ENCODE measurements around the gene SYNE1.
A peak's percentile ranks its signal among the peaks of the same experiment; 100 is the strongest.

SYNE1 gene

GRCh38 chr6:152420696-152421095 is 216.5 kb downstream of the SYNE1 start:
- FAIRE-seq, result no peak

GRCh38 chr6:152418551-152418950 is 218.6 kb downstream of the SYNE1 start:
- FAIRE-seq, result no peak

- FAIRE-seq, result no peak
These were observed 220.5 kb downstream of the SYNE1 start for GRCh38 chr6:152416652-152417051.

GRCh38 chr6:152404936-152405595 is 232.1 kb downstream of the SYNE1 start:
- no peak for FAIRE-seq

GRCh38 chr6:152404086-152404857 is 232.9 kb downstream of the SYNE1 start:
- FAIRE-seq, result no peak

- no peak for FAIRE-seq
These were observed 234.4 kb downstream of the SYNE1 start for GRCh38 chr6:152402791-152403190.

GRCh38 chr6:152401978-152402377 is 235.2 kb downstream of the SYNE1 start:
- no peak for FAIRE-seq

- no peak for FAIRE-seq
These were observed 237.8 kb downstream of the SYNE1 start for GRCh38 chr6:152399399-152399798.

- FAIRE-seq, result no peak
These were observed 238.2 kb downstream of the SYNE1 start for GRCh38 chr6:152398993-152399392.

GRCh38 chr6:152398316-152398715 is 238.8 kb downstream of the SYNE1 start:
- no peak for FAIRE-seq

- no peak for FAIRE-seq
These were observed 242.9 kb downstream of the SYNE1 start for GRCh38 chr6:152394303-152394702.

- FAIRE-seq, result no peak
These were observed 245.8 kb downstream of the SYNE1 start for GRCh38 chr6:152391179-152391880.

- FAIRE-seq, result no peak
These were observed 250.1 kb downstream of the SYNE1 start for GRCh38 chr6:152387091-152387490.

GRCh38 chr6:152386131-152386530 is 251.0 kb downstream of the SYNE1 start:
- peak; percentile 41 for FAIRE-seq

GRCh38 chr6:152380993-152381898 is 255.9 kb downstream of the SYNE1 start:
- FAIRE-seq, result peak; percentile 84

GRCh38 chr6:152380351-152380767 is 256.8 kb downstream of the SYNE1 start:
- peak; percentile 97 for FAIRE-seq

- no peak for FAIRE-seq
These were observed 257.7 kb downstream of the SYNE1 start for GRCh38 chr6:152379423-152379822.

- no peak for FAIRE-seq
These were observed 259.0 kb downstream of the SYNE1 start for GRCh38 chr6:152378169-152378568.

- FAIRE-seq, result no peak
These were observed 262.0 kb downstream of the SYNE1 start for GRCh38 chr6:152375197-152375596.

GRCh38 chr6:152372945-152373344 is 264.2 kb downstream of the SYNE1 start:
- FAIRE-seq, result no peak

GRCh38 chr6:152371775-152372174 is 265.4 kb downstream of the SYNE1 start:
- FAIRE-seq, result no peak

GRCh38 chr6:152368751-152369624 is 268.2 kb downstream of the SYNE1 start:
- peak; percentile 76 for FAIRE-seq
